Posterior cingulate gyrus (tissue), 11 donors: ENCODE measurements around the gene MAOB.

Source experiments
- DNase-seq, 10 donors: peaks; one replicate each; pipeline versions ENCODE4 v3.0.0 to v3.0.0-alpha.2; 2020 to 2021; ENCODE audit warnings: mixed read lengths in 3 of 10
- intact Hi-C: fragments of 100-400 bp; cut with DNase I; formaldehyde crosslinking; loops from one replicate; pipeline ENCODE4 v1.15.1; 2023

MAOB gene

GRCh38 chrX:43862434-43862833, 19.8 kb downstream of the MAOB start:
- intact Hi-C loops, result no loop called here
- DNase-seq, result no peak

GRCh38 chrX:43861750-43862149, 20.5 kb downstream of the MAOB start:
- intact Hi-C loops, result no loop called here
- DNase-seq, result no peak

- intact Hi-C loops, result no loop called here
Measured at GRCh38 chrX:43860646-43861370, 21.4 kb downstream of the MAOB start.

GRCh38 chrX:43853225-43853828, 28.9 kb downstream of the MAOB start:
- DNase-seq, result no peak
- intact Hi-C loops, result no loop called here

More at GRCh38 chrX:43860646-43861370, 21.4 kb downstream of the MAOB start:
- no peak for DNase-seq

- intact Hi-C loops, result no loop called here
- no peak for DNase-seq
Measured at GRCh38 chrX:43850629-43851028, 31.6 kb downstream of the MAOB start.

GRCh38 chrX:43849173-43849572, 33.1 kb downstream of the MAOB start:
- DNase-seq, result no peak
- intact Hi-C loops, result no loop called here

GRCh38 chrX:43847352-43847751, 34.9 kb downstream of the MAOB start:
- no peak for DNase-seq
- intact Hi-C loops, result no loop called here

- no peak for DNase-seq
- intact Hi-C loops, result no loop called here
Measured at GRCh38 chrX:43846558-43846957, 35.7 kb downstream of the MAOB start.

GRCh38 chrX:43845776-43846175, 36.5 kb downstream of the MAOB start:
- no peak for DNase-seq
- intact Hi-C loops, result no loop called here

GRCh38 chrX:43840265-43840664, 42.0 kb downstream of the MAOB start:
- intact Hi-C loops, result no loop called here
- DNase-seq, result no peak

GRCh38 chrX:43836435-43837184, 45.6 kb downstream of the MAOB start:
- intact Hi-C loops, result loop anchor here (5.0 kb wide), 2 partner anchors 101 to 411 kb away; no protein-coding TSS in a partner anchor
- no peak for DNase-seq

- intact Hi-C loops, result loop anchor here (5.0 kb wide), 2 partner anchors 102 to 412 kb away; no protein-coding TSS in a partner anchor
- DNase-seq, result no peak
Measured at GRCh38 chrX:43835559-43835958, 46.7 kb downstream of the MAOB start.

GRCh38 chrX:43827791-43828190, 54.5 kb downstream of the MAOB start:
- intact Hi-C loops, result no loop called here

GRCh38 chrX:43822014-43822413, 60.2 kb downstream of the MAOB start:
- intact Hi-C loops, result no loop called here
- DNase-seq, result no peak

More at GRCh38 chrX:43827791-43828190, 54.5 kb downstream of the MAOB start:
- no peak for DNase-seq

- intact Hi-C loops, result no loop called here
- DNase-seq, result no peak
Measured at GRCh38 chrX:43817444-43817843, 64.8 kb downstream of the MAOB start.

- no peak for DNase-seq
Measured at GRCh38 chrX:43815209-43815608, 67.0 kb downstream of the MAOB start.

GRCh38 chrX:43813898-43814297, 68.4 kb downstream of the MAOB start:
- intact Hi-C loops, result no loop called here
- DNase-seq, result peak in 1 of 10 donors; percentile 8

More at GRCh38 chrX:43815209-43815608, 67.0 kb downstream of the MAOB start:
- intact Hi-C loops, result no loop called here

- DNase-seq, result no peak
- intact Hi-C loops, result no loop called here
Measured at GRCh38 chrX:43813319-43813718, 68.9 kb downstream of the MAOB start.

GRCh38 chrX:43809463-43809862, 72.8 kb downstream of the MAOB start:
- intact Hi-C loops, result no loop called here
- DNase-seq, result no peak

GRCh38 chrX:43808231-43808630, 74.0 kb downstream of the MAOB start:
- no peak for DNase-seq
- intact Hi-C loops, result no loop called here

GRCh38 chrX:43805579-43805978, 76.7 kb downstream of the MAOB start:
- DNase-seq, result no peak
- intact Hi-C loops, result no loop called here
